Fibroblast of mammary gland (primary cell): Measurements from ENCODE around the gene C2CD2.

Source experiments
- DNase-seq: peaks from one replicate; pipeline ENCODE4 v3.0.0-alpha.2; 2010; ENCODE audit warnings: low read depth
- H3K4me3 ChIP-seq: 2 replicates; pipeline ENCODE4 v1.5.1; 2011; ENCODE audit warnings: low read depth, mild to moderate bottlenecking, low read length, moderate library complexity; ENCODE audit not compliant: control insufficient read depth
- CTCF ChIP-seq: conservative IDR thresholded peaks from 2 replicates; pipeline ENCODE4 v1.5.1; 2011; ENCODE audit warnings: low read depth, low read length, inconsistent platforms; ENCODE audit not compliant: control insufficient read depth, insufficient read depth

C2CD2 gene

GRCh38 chr21:41894922-41895557 is 58.8 kb downstream of the C2CD2 start:
- DNase-seq: peak; percentile 52
- no peak overlapping the region for H3K4me3 ChIP-seq
- no peak for TF ChIP-seq CTCF

- TF ChIP-seq CTCF: no peak
- no peak for DNase-seq
- no peak overlapping the region for H3K4me3 ChIP-seq
Measured at GRCh38 chr21:41894511-41894910, 59.3 kb downstream of the C2CD2 start.

GRCh38 chr21:41892726-41893125 is 61.1 kb downstream of the C2CD2 start:
- TF ChIP-seq CTCF: no peak
- no peak for DNase-seq
- no peak overlapping the region for H3K4me3 ChIP-seq

- DNase-seq: no peak
- no peak for TF ChIP-seq CTCF
- no peak overlapping the region for H3K4me3 ChIP-seq
Measured at GRCh38 chr21:41891132-41891531, 62.7 kb downstream of the C2CD2 start.

- no peak for TF ChIP-seq CTCF
- no peak overlapping the region for H3K4me3 ChIP-seq
- no peak for DNase-seq
Measured at GRCh38 chr21:41890355-41890754, 63.5 kb downstream of the C2CD2 start.

GRCh38 chr21:41888749-41889376 is 65.0 kb downstream of the C2CD2 start:
- no peak for DNase-seq

More at GRCh38 chr21:41888749-41889376, 65.0 kb downstream of the C2CD2 start:
- no peak for TF ChIP-seq CTCF
- no peak overlapping the region for H3K4me3 ChIP-seq
